B cell (primary cell): ENCODE results near the gene PIP5KL1. TPM values are rescaled to one million over a fixed set of nuclear protein-coding genes. Genes with fewer than 3 reads are reported as not detected.

Experiments used
- ATAC-seq: fragments of 200-7000 bp; cut with Tn5 transposase; one replicate; pipeline ENCODE4 v1.10.0; 2021; ENCODE audit warnings: low read depth, mild to moderate bottlenecking, moderate number of reproducible peaks, moderate library complexity
- CTCF ChIA-PET: fragments of 350-600 bp; sonication (Branson Sonifier 250); formaldehyde crosslinking; loops from one replicate; lab custom pipeline; 2021; ENCODE audit warnings: antibody characterized with exemption, inconsistent platforms; lab: Charles Lee
- POLR2A ChIA-PET: fragments of 350-600 bp; sonication (Branson Sonifier 250); formaldehyde crosslinking; loops from one replicate; lab custom pipeline; 2021; ENCODE audit warnings: antibody characterized with exemption; lab: Charles Lee
- DNase-seq: peaks from one replicate; pipeline ENCODE4 v3.0.0; 2013
- H2AFZ ChIP-seq: 2 replicates; pipeline ENCODE4 v1.6.1; 2012; ENCODE audit warnings: mild to moderate bottlenecking, low read depth, low read length; ENCODE audit not compliant: insufficient read depth, poor library complexity, severe bottlenecking
- H3K27ac ChIP-seq, 2 donors: 1 replicate in 1 of 2; 2 replicates in 1 of 2; pipeline ENCODE4 v1.5.1; 2012 to 2013; ENCODE audit warnings: low read length in 2 of 2, mild to moderate bottlenecking in 2 of 2, moderate library complexity in 1 of 2
- H3K27me3 ChIP-seq, 4 experiments: fragments of 200-600 bp in 1 of 4; sonication (generic) in 1 of 4; replicated peaks in 1 of 4; 1 replicate in 2 of 4; 2 replicates in 2 of 4; pipeline versions ENCODE4 v1.6.1 to v1.7.0; 2013 to 2016; ENCODE audit warnings: low read length in 3 of 4, mild to moderate bottlenecking in 2 of 4, mixed read lengths in 1 of 4, moderate library complexity in 1 of 4; ENCODE audit not compliant: insufficient read depth in 4 of 4, control insufficient read depth in 3 of 4; ENCODE audit errors: control extremely low read depth in 1 of 4
- H3K36me3 ChIP-seq, 2 experiments: replicated peaks in 1 of 2; 1 replicate in 1 of 2; 2 replicates in 1 of 2; pipeline versions ENCODE4 v1.6.1 to v1.7.1; 2013; ENCODE audit warnings: low read length in 1 of 2; ENCODE audit not compliant: insufficient read depth in 2 of 2, control insufficient read depth in 1 of 2; ENCODE audit errors: control extremely low read depth in 1 of 2, extremely low read depth in 1 of 2
- H3K4me1 ChIP-seq, 2 donors: fragments of 200-600 bp in 1 of 2; sonication (generic) in 1 of 2; 1 replicate in 1 of 2; 2 replicates in 1 of 2; pipeline versions ENCODE4 v1.5.1 to v1.6.1; 2013 to 2017; ENCODE audit warnings: low read length in 2 of 2; ENCODE audit not compliant: control insufficient read depth in 2 of 2, insufficient read depth in 2 of 2
- H3K4me2 ChIP-seq: replicated peaks from 2 replicates; pipeline ENCODE3; 2012; ENCODE audit warnings: mild to moderate bottlenecking, low read depth, low read length; ENCODE audit not compliant: poor library complexity, severe bottlenecking
- H3K4me3 ChIP-seq, 5 experiments: fragments of 200-600 bp in 1 of 5; sonication (generic) in 1 of 5; 1 replicate in 3 of 5; 2 replicates in 2 of 5; pipeline versions ENCODE4 v1.5.1 to v1.7.0; 2011 to 2016; ENCODE audit warnings: low read length in 4 of 5, mild to moderate bottlenecking in 4 of 5, low read depth in 2 of 5, control low read depth in 1 of 5, moderate library complexity in 1 of 5; ENCODE audit not compliant: insufficient read depth in 1 of 5; ENCODE audit errors: control extremely low read depth in 1 of 5, extremely low read depth in 1 of 5
- H3K79me2 ChIP-seq: fragments of 200-600 bp; sonication (generic); one replicate; pipeline ENCODE4 v1.6.0; 2016; ENCODE audit warnings: low read length; ENCODE audit not compliant: control insufficient read depth, insufficient read depth
- H3K9ac ChIP-seq: fragments of 200-600 bp; sonication (generic); 2 replicates; pipeline ENCODE4 v1.6.1; 2017; ENCODE audit warnings: mild to moderate bottlenecking, low read length, moderate library complexity
- H3K9me3 ChIP-seq, 3 donors: one replicate each; pipeline versions ENCODE4 v1.6.1 to v1.7.1; 2013; ENCODE audit warnings: low read length in 2 of 3; ENCODE audit not compliant: control insufficient read depth in 2 of 3, insufficient read depth in 1 of 3; ENCODE audit errors: control extremely low read depth in 1 of 3
- H4K20me1 ChIP-seq: 2 replicates; pipeline ENCODE4 v1.6.0; 2012; ENCODE audit warnings: mild to moderate bottlenecking, low read length; ENCODE audit not compliant: insufficient read depth, control insufficient read depth, poor library complexity, severe bottlenecking
- H3K27ac Mint-ChIP-seq: one replicate; pipeline ENCODE4 v1.8.0; 2021; ENCODE audit warnings: mixed read lengths
- H3K27me3 Mint-ChIP-seq: one replicate; pipeline ENCODE4 v1.8.0; 2021; ENCODE audit warnings: mixed read lengths
- H3K4me1 Mint-ChIP-seq: one replicate; pipeline ENCODE4 v1.8.0; 2021; ENCODE audit warnings: mixed read lengths
- H3K4me3 Mint-ChIP-seq: one replicate; pipeline ENCODE4 v1.8.0; 2021; ENCODE audit warnings: mixed read lengths
- H3K9me3 Mint-ChIP-seq: one replicate; pipeline ENCODE4 v1.8.0; 2022; ENCODE audit warnings: mixed read lengths; ENCODE audit not compliant: insufficient read depth
- EZH2 ChIP-seq: IDR thresholded peaks from 2 replicates; pipeline ENCODE4 v1.6.1; 2012; ENCODE audit warnings: borderline replicate concordance, low read depth, mild to moderate bottlenecking, moderate library complexity, low read length; ENCODE audit not compliant: insufficient read depth, poor library complexity, severe bottlenecking
- WGBS: methylation state at CpG from one replicate; pipeline ENCODE4 v1.1.5; 2013; ENCODE audit warnings: missing lambda C conversion rate; ENCODE audit not compliant: insufficient coverage; 5-methylcytosine and 5-hydroxymethylcytosine counted together
- intact Hi-C: fragments of 100-400 bp; cut with micrococcal nuclease; formaldehyde crosslinking; loops from one replicate; pipeline ENCODE4 v1.10.0; 2022
- polyA plus RNA-seq: library from polyadenylated mRNA; depleted of rRNA; stranded (reverse); fragments of >200 nt; gene quantifications from 2 replicates; pipeline ENCODE4 v1.2.3, GENCODE V29; 2012
- total RNA-seq, 2 donors: library from RNA; stranded (reverse); fragments of 120-200 nt in 1 of 2; gene quantifications; 1 replicate in 1 of 2; 2 replicates in 1 of 2; pipeline versions ENCODE4 v1.2.3 to v1.2.4, GENCODE V29; 2013 to 2022
- TF ChIP-seq, protein P1 (sequence below): fragments of 200-600 bp; IDR thresholded peaks from one replicate; pipeline ENCODE4 v1.8.0; 2022; ENCODE audit warnings: antibody characterized with exemption, mild to moderate bottlenecking

The PIP5KL1 gene
- total and polyA plus RNA-seq, 2 donors (not counting 1 experiment from before 2014, with no cell fraction given) = 0.75 to 1.4 TPM

GRCh38 chr9:127905788-127906191 lies 24.8 kb downstream of the PIP5KL1 start:
- intact Hi-C loops = loop anchor here (1.0 to 2.0 kb wide), 2 partner anchors 12 to 43 kb away; partner anchors contain the start of gene ST6GALNAC4

More at GRCh38 chr9:127905788-127906191, 24.8 kb downstream of the PIP5KL1 start:
- ChIA-PET POLR2A (interaction anchor here (0.5 to 12.6 kb wide), 8 partner anchors 9 to 210 kb away, joined by 3 to 228 read pairs (median 4); partner anchors contain the start of gene ST6GALNAC4), CTCF (interaction anchor here (0.8 to 5.8 kb wide), 5 partner anchors 11 to 171 kb away, joined by 3 to 81 read pairs (median 7); partner anchors contain the start of genes ST6GALNAC4 and TOR2A)
- Histone ChIP-seq H3K4me1 (peaks cover 51 to 79% of the 10 kb centered on the region in 2 donors), H3K9ac (peak overlapping the region; percentile 70), H3K79me2 (peaks cover 19% of the 10 kb centered on the region), H3K4me2 (peak overlapping the region; percentile 92), H3K36me3 (peaks cover 0 to 29% of the 10 kb centered on the region in 2 experiments), H3K4me3 (peak overlapping the region in 4 of 5 experiments; percentile 27 to 63 (median 33)), H4K20me1 (no peaks in the 10 kb centered on the region), H3K9me3 (no peaks in the 10 kb centered on the region), H3K27ac (peak overlapping the region; percentile 96 to 100), H2AFZ (peak overlapping the region; percentile 39), H3K27me3 (no peaks in the 10 kb centered on the region)
- no peaks in the 10 kb centered on the region for H3K9me3 Mint-ChIP-seq
- 69% methylated on average over 12 of the region's 12 CpGs for WGBS
- peak; percentile 80 for DNase-seq
- H3K27ac Mint-ChIP-seq = peak overlapping the region; percentile 100
- no peaks in the 10 kb centered on the region for H3K27me3 Mint-ChIP-seq
- ATAC-seq = peak; percentile 24
- TF ChIP-seq, protein P1, sequence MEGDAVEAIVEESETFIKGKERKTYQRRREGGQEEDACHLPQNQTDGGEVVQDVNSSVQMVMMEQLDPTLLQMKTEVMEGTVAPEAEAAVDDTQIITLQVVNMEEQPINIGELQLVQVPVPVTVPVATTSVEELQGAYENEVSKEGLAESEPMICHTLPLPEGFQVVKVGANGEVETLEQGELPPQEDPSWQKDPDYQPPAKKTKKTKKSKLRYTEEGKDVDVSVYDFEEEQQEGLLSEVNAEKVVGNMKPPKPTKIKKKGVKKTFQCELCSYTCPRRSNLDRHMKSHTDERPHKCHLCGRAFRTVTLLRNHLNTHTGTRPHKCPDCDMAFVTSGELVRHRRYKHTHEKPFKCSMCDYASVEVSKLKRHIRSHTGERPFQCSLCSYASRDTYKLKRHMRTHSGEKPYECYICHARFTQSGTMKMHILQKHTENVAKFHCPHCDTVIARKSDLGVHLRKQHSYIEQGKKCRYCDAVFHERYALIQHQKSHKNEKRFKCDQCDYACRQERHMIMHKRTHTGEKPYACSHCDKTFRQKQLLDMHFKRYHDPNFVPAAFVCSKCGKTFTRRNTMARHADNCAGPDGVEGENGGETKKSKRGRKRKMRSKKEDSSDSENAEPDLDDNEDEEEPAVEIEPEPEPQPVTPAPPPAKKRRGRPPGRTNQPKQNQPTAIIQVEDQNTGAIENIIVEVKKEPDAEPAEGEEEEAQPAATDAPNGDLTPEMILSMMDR = no peak
- no peak for TF ChIP-seq EZH2
- peaks cover 60% of the 10 kb centered on the region for H3K4me1 Mint-ChIP-seq
- H3K4me3 Mint-ChIP-seq = peak overlapping the region; percentile 92
